Keratinocyte (primary cell): Measurements from ENCODE around the gene GPR37.

ENCODE experiments used
- CTCF ChIP-seq, 3 experiments: IDR thresholded peaks in 1 of 3; conservative IDR thresholded peaks in 1 of 3; optimal IDR thresholded peaks in 1 of 3; 2 replicates in 2 of 3; 3 replicates in 1 of 3; pipeline versions ENCODE3 to v1.5.1; 2011; ENCODE audit warnings: low read length in 3 of 3, mild to moderate bottlenecking in 3 of 3, moderate library complexity in 2 of 3, control low read depth in 1 of 3, inconsistent platforms in 1 of 3; ENCODE audit not compliant: insufficient read depth in 2 of 3; ENCODE audit errors: extremely low read depth in 1 of 3
- EZH2 ChIP-seq: IDR thresholded peaks from one replicate; pipeline ENCODE4 v1.6.1; 2012; ENCODE audit warnings: inconsistent platforms, mild to moderate bottlenecking, low read length, moderate library complexity

- TF ChIP-seq CTCF (optimal IDR thresholded peaks at IDR 0.05 in 1 of 3, IDR thresholded peaks at IDR 0.05 in 1 of 3, conservative IDR thresholded peaks at IDR 0.05 in 1 of 3; ENCODE audit: extremely low read depth in 1 of 3, insufficient read depth in 2 of 3, low read length in 3 of 3), result no peak
- TF ChIP-seq EZH2, result no peak
Observed at GRCh38 chr7:124700655-124701054, 64.9 kb downstream of the GPR37 start.
